Activated CD8-positive, alpha-beta memory T cell treated with anti-CD3 and anti-CD28 coated beads for 4 hours (primary cell): Measurements from ENCODE around the gene NKTR.

Experiments
- DNase-seq, 2 donors: peaks; one replicate each; pipeline ENCODE4 v3.0.0-alpha.2; 2020; ENCODE audit warnings: low read depth in 2 of 2

NKTR gene

DNA sequence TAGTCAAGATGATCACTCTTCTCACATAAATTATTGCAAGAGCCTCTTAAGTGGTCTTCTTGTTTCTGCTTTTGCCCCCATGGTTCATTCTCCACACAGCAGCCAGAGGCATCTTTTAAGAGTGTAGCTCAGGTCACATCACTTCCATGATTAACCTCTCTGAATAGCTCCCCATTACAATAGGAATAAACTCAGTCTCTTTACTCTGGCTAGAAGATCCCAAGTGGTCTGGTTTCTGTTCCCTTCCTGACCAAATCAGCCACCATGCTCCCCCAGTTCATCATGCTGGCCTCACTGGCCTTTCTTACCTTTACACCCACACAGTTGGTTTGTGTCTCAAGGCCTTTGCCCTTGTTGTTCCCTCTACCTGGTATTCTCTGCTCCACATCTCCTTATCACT is 93.9 kb downstream of the NKTR start:
- DNase-seq, result no peak

DNA sequence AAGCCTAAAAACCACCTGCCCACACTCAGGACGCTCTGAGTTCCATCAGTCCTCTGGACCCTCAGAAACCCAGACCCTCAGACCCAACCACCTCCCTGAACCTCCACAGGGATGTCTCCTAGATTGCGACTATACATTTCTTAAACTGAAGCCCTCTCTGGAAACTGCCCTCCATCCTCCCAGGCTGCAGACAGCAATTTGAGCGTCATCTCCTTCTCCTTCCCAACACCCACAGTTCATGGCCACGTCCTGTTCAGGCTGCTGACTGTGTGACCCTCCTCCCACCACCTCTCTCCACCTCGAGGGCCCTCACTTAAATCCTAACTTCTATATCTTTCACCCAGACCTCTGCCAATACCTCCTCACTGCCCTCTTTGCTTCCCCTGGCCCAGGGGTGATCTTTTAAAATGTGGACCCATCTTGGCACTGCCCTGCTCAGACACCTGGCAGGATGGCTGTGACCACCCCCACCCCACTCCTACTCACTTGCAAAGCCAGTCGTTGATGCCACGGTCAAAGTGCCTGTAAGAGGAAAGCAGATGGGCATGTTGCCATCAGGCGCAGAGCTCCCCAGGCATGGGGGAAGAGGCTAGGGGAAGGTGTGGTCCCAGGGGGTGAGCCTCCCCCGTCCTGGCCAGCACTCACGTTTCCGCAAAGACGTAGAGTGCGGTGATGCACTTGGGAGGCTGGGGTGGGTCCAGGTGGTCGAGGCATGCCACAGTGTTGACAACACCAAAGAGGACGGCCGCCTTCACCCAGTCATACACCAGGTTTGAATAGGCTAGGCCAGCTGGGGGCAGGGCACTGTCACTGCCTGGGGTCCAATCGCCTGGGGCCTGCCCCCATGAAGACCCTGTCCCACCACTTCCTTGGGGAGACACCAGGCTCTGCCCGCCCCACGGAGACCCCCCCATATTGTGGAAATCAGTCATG is 96.1 kb downstream of the NKTR start:
- no peak for DNase-seq

DNA sequence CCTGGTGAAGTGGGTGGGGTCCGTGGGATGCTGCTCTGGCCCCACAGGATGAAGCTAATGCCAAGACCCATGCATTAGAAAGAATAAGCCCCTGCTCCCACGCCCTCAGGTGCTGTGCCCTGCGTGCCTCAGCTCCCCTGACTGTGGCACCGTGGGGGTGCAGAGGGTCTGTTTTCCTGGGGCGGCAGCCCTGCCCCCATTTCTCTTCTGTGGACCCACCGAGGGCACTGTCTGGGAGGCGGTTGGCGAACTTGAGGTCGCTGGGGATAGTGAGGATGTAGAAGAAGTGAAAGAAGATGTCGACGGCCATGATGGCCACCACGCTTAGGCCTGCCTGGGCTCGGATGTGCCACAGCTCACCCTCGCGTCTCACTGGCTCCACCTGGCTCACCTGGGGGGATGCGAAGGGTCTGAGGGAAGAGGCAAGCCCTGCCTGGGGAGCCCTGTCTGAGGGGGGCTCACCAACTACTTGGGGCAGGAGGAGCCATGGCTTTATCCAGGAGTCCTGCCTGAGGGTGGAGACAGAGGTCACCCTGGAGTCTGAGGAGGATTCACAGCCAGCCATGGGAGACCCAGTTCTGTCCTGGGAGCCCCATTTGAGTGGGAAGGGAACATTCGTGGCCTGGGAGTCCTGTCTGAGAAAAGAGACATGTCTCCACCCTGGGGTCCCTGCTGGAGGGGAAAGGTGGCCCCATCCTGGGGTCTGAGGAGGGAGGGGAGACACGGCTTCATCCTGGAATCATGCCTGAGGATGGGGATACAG is 97.0 kb downstream of the NKTR start:
- no peak for DNase-seq
